Endodermal cell (in vitro differentiated cells): Measurements from ENCODE around the gene F13A1. TPM values are rescaled to one million over a fixed set of nuclear protein-coding genes. Genes with fewer than 3 reads are reported as not detected.

Experiments
- DNase-seq: peaks from one replicate; pipeline ENCODE4 v3.0.0-alpha.2; 2017
- H3K27ac ChIP-seq: 2 replicates; pipeline ENCODE4 v1.5.1; 2013; ENCODE audit warnings: mild to moderate bottlenecking, low read depth, low read length, moderate library complexity
- H3K27me3 ChIP-seq: 2 replicates; pipeline ENCODE4 v1.6.1; 2013; ENCODE audit warnings: mild to moderate bottlenecking, low read length, moderate library complexity; ENCODE audit not compliant: insufficient read depth, control insufficient read depth, poor library complexity, severe bottlenecking
- H3K36me3 ChIP-seq: 2 replicates; pipeline ENCODE4 v1.7.0; 2013; ENCODE audit warnings: mild to moderate bottlenecking, low read length, moderate library complexity; ENCODE audit not compliant: control insufficient read depth, insufficient read depth
- H3K4me1 ChIP-seq: one replicate; pipeline ENCODE4 v1.7.0; 2013; ENCODE audit warnings: low read length; ENCODE audit not compliant: control insufficient read depth, insufficient read depth
- H3K4me3 ChIP-seq: 2 replicates; pipeline ENCODE4 v1.5.1; 2013; ENCODE audit warnings: mild to moderate bottlenecking, low read length, moderate library complexity
- H3K9ac ChIP-seq: 2 replicates; pipeline ENCODE4 v1.6.1; 2013; ENCODE audit warnings: mild to moderate bottlenecking, low read length, moderate library complexity; ENCODE audit not compliant: poor library complexity, severe bottlenecking; ENCODE audit errors: extremely low read depth
- H3K9me3 ChIP-seq: 2 replicates; pipeline ENCODE4 v1.6.1; 2013; ENCODE audit warnings: mild to moderate bottlenecking, low read length, moderate library complexity; ENCODE audit not compliant: control insufficient read depth
- H3K27ac Mint-ChIP-seq: 2 replicates; pipeline ENCODE4 v1.8.0; 2020; ENCODE audit warnings: mixed read lengths
- H3K27me3 Mint-ChIP-seq: 2 replicates; pipeline ENCODE4 v1.8.0; 2021; ENCODE audit warnings: mild to moderate bottlenecking, mixed read lengths; ENCODE audit not compliant: insufficient read depth
- H3K36me3 Mint-ChIP-seq: 2 replicates; pipeline ENCODE4 v1.8.0; 2020; ENCODE audit warnings: low read depth, mixed read lengths
- H3K4me1 Mint-ChIP-seq: 2 replicates; pipeline ENCODE4 v1.8.0; 2020; ENCODE audit warnings: mixed read lengths
- H3K4me3 Mint-ChIP-seq: 2 replicates; pipeline ENCODE4 v1.8.0; 2020; ENCODE audit warnings: mild to moderate bottlenecking, moderate library complexity, mixed read lengths
- H3K9me3 Mint-ChIP-seq: 2 replicates; pipeline ENCODE4 v1.8.0; 2020; ENCODE audit warnings: mild to moderate bottlenecking, mixed read lengths
- WGBS, 2 experiments: methylation state at CpG; one replicate each; pipeline versions ENCODE4 v1.1.5 to v1.1.7; 2013; ENCODE audit warnings: missing lambda C conversion rate in 2 of 2, mixed read lengths in 1 of 2; ENCODE audit not compliant: insufficient coverage in 1 of 2, insufficient read length in 1 of 2; 5-methylcytosine and 5-hydroxymethylcytosine counted together
- total RNA-seq, 2 donors: library from RNA; stranded (reverse); fragmentation: NEBNext Ultra II Directional in 1 of 2; extraction: Animal tissue kit (Norgen Biotek cat#: 25700) in 1 of 2; gene quantifications; 2 replicates in 1 of 2; 3 replicates in 1 of 2; pipeline ENCODE4 v1.2.1, GENCODE V29; 2021
- TF ChIP-seq, protein P1 (sequence below): fragments of 200-600 bp; sonication (generic); conservative IDR thresholded peaks from 2 replicates; pipeline ENCODE4 v1.5.0; 2021; ENCODE audit warnings: antibody characterized with exemption, mild to moderate bottlenecking

The F13A1 gene
- total RNA-seq, 2 donors from 2014 or later, result 1.1 to 1.3 TPM

DNA sequence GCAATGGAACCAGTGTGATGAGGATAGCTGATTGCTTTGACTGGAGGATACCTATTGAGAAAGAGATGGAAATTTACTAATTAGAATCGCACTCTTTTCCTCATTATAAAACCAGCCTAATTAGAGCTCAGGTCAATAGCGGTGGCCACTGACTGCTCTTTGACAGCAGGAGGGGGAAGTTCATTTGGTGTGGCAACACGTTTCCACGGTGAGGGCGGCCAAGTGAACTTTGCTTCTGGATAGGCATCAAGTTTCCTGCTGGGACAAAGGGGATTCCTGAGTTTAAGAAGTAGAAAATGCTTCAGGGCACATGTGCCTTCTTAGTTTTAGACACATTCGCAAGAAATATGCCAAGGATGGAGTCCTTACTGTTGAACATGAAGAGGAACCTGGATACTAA, 168.4 kb downstream of the F13A1 start:
- Mint-ChIP-seq H3K4me1 (peaks cover 4% of the 10 kb centered on the region), H3K9me3 (no peaks in the 10 kb centered on the region), H3K27me3 (no peaks in the 10 kb centered on the region), H3K36me3 (no peaks in the 10 kb centered on the region), H3K27ac (no peak overlapping the region), H3K4me3 (no peak overlapping the region)
- H3K4me1 ChIP-seq, result no peaks in the 10 kb centered on the region
- no peaks in the 10 kb centered on the region for H3K9me3 ChIP-seq
- H3K36me3 ChIP-seq, result no peaks in the 10 kb centered on the region
- no peak overlapping the region for H3K27ac ChIP-seq
- no peak overlapping the region for H3K4me3 ChIP-seq
- no peaks in the 10 kb centered on the region for H3K27me3 ChIP-seq
- H3K9ac ChIP-seq, result no peak overlapping the region
- WGBS, 2 experiments, result 62 to 93% methylated on average over 1 to 5 of the region's 6 CpGs
- DNase-seq, result no peak
- TF ChIP-seq, protein P1, sequence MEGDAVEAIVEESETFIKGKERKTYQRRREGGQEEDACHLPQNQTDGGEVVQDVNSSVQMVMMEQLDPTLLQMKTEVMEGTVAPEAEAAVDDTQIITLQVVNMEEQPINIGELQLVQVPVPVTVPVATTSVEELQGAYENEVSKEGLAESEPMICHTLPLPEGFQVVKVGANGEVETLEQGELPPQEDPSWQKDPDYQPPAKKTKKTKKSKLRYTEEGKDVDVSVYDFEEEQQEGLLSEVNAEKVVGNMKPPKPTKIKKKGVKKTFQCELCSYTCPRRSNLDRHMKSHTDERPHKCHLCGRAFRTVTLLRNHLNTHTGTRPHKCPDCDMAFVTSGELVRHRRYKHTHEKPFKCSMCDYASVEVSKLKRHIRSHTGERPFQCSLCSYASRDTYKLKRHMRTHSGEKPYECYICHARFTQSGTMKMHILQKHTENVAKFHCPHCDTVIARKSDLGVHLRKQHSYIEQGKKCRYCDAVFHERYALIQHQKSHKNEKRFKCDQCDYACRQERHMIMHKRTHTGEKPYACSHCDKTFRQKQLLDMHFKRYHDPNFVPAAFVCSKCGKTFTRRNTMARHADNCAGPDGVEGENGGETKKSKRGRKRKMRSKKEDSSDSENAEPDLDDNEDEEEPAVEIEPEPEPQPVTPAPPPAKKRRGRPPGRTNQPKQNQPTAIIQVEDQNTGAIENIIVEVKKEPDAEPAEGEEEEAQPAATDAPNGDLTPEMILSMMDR, result no peak

GRCh38 chr6:6148192-6148815, 172.2 kb downstream of the F13A1 start:
- no peak overlapping the region for H3K27ac Mint-ChIP-seq
- TF ChIP-seq, protein P1, result no peak
- WGBS, 2 experiments, result 91 to 95% methylated on average over 3 to 7 of the region's 7 CpGs
- Histone ChIP-seq H3K27ac (no peak overlapping the region), H3K9ac (no peak overlapping the region), H3K4me3 (no peak overlapping the region), H3K27me3 (no peaks in the 10 kb centered on the region), H3K4me1 (no peaks in the 10 kb centered on the region), H3K36me3 (no peaks in the 10 kb centered on the region), H3K9me3 (no peaks in the 10 kb centered on the region)
- H3K4me1 Mint-ChIP-seq, result no peaks in the 10 kb centered on the region
- H3K27me3 Mint-ChIP-seq, result no peaks in the 10 kb centered on the region
- no peak for DNase-seq
- no peak overlapping the region for H3K4me3 Mint-ChIP-seq
- no peaks in the 10 kb centered on the region for H3K36me3 Mint-ChIP-seq
- no peaks in the 10 kb centered on the region for H3K9me3 Mint-ChIP-seq

GRCh38 chr6:6131492-6132109, 188.9 kb downstream of the F13A1 start:
- Histone ChIP-seq H3K27me3 (no peaks in the 10 kb centered on the region), H3K9ac (no peak overlapping the region), H3K36me3 (no peaks in the 10 kb centered on the region), H3K4me3 (no peak overlapping the region), H3K27ac (no peak overlapping the region), H3K4me1 (no peaks in the 10 kb centered on the region), H3K9me3 (no peaks in the 10 kb centered on the region)
- TF ChIP-seq, protein P1, result peak; percentile 84
- WGBS, 2 experiments, result 64 to 80% methylated on average over 2 to 4 of the region's 4 CpGs
- no peak overlapping the region for H3K4me3 Mint-ChIP-seq
- H3K9me3 Mint-ChIP-seq, result no peaks in the 10 kb centered on the region
- H3K27ac Mint-ChIP-seq, result no peak overlapping the region
- H3K36me3 Mint-ChIP-seq, result no peaks in the 10 kb centered on the region
- DNase-seq, result peak; percentile 76
- H3K4me1 Mint-ChIP-seq, result no peaks in the 10 kb centered on the region
- H3K27me3 Mint-ChIP-seq, result no peaks in the 10 kb centered on the region
